Activated naive CD8-positive, alpha-beta T cell treated with anti-CD3 and anti-CD28 coated beads for 36 hours (primary cell): Measurements from ENCODE around the gene TRIM9. TPM values are rescaled to one million over a fixed set of nuclear protein-coding genes. Genes with fewer than 3 reads are reported as not detected.

Experiments used
- DNase-seq: peaks from one replicate; pipeline ENCODE4 v3.0.0; 2021
- H3K27ac Mint-ChIP-seq: one replicate; pipeline ENCODE4 v1.8.0; 2022; ENCODE audit warnings: mild to moderate bottlenecking, moderate library complexity, mixed read lengths
- H3K27me3 Mint-ChIP-seq: one replicate; pipeline ENCODE4 v1.8.0; 2022; ENCODE audit warnings: mild to moderate bottlenecking, mixed read lengths
- H3K36me3 Mint-ChIP-seq: one replicate; pipeline ENCODE4 v1.8.0; 2021; ENCODE audit warnings: mild to moderate bottlenecking, mixed read lengths
- H3K4me1 Mint-ChIP-seq: one replicate; pipeline ENCODE4 v1.8.0; 2021; ENCODE audit warnings: mixed read lengths
- H3K4me3 Mint-ChIP-seq: one replicate; pipeline ENCODE4 v1.8.0; 2022; ENCODE audit warnings: mild to moderate bottlenecking, moderate library complexity, mixed read lengths
- H3K9me3 Mint-ChIP-seq: one replicate; pipeline ENCODE4 v1.8.0; 2022; ENCODE audit warnings: mixed read lengths
- total RNA-seq, 2 experiments: library from RNA; stranded (reverse); gene quantifications; one replicate each; pipeline ENCODE4 v1.2.3, GENCODE V29; 2021

The TRIM9 gene
- total RNA-seq, 2 experiments from 2014 or later, result 6.1 to 6.2 TPM

DNA sequence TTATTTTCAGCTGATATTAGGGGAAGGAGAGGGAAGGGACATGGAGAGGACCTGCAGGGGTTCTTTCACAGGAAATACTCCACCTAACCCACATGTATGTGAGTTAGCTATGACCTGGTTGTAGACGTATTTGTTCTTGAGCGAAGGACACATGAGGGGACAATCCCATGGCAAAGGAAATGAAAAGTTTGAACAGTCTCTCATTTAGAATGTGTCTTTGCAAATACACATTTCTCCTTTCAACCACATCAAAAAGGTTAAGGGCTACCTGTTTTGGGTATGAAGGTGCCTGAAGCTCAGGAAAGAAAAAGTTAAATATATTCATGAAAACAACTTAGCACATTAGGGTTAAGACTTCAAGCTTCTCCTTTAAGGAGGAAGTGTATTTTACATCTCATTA, 158.0 kb downstream of the TRIM9 start:
- H3K9me3 Mint-ChIP-seq, result no peaks in the 10 kb centered on the region
- no peak for DNase-seq
- H3K4me3 Mint-ChIP-seq, result no peak overlapping the region
- H3K27me3 Mint-ChIP-seq, result peaks cover 41% of the 10 kb centered on the region
- H3K27ac Mint-ChIP-seq, result no peak overlapping the region
- H3K4me1 Mint-ChIP-seq, result peaks cover 5% of the 10 kb centered on the region
- H3K36me3 Mint-ChIP-seq, result no peaks in the 10 kb centered on the region

DNA sequence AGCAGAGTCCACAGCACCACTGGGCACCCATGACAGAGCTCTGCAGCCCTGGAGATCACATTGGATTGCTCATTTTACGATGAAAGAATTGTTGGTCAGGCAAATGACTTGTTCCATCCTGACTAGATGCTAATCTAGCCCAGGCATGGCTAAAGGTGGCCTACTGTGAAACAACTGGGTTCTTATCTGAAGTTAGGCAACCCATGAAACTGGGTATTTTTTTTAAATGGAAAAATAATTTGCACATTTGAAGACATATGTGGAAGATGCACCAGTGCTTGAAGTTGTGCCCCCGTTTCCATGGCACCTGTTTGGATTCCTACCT, 158.9 kb downstream of the TRIM9 start:
- Mint-ChIP-seq H3K36me3 (no peaks in the 10 kb centered on the region), H3K9me3 (no peaks in the 10 kb centered on the region), H3K4me3 (no peak overlapping the region), H3K27me3 (peaks cover 37% of the 10 kb centered on the region), H3K4me1 (peaks cover 5% of the 10 kb centered on the region), H3K27ac (no peak overlapping the region)
- no peak for DNase-seq

DNA sequence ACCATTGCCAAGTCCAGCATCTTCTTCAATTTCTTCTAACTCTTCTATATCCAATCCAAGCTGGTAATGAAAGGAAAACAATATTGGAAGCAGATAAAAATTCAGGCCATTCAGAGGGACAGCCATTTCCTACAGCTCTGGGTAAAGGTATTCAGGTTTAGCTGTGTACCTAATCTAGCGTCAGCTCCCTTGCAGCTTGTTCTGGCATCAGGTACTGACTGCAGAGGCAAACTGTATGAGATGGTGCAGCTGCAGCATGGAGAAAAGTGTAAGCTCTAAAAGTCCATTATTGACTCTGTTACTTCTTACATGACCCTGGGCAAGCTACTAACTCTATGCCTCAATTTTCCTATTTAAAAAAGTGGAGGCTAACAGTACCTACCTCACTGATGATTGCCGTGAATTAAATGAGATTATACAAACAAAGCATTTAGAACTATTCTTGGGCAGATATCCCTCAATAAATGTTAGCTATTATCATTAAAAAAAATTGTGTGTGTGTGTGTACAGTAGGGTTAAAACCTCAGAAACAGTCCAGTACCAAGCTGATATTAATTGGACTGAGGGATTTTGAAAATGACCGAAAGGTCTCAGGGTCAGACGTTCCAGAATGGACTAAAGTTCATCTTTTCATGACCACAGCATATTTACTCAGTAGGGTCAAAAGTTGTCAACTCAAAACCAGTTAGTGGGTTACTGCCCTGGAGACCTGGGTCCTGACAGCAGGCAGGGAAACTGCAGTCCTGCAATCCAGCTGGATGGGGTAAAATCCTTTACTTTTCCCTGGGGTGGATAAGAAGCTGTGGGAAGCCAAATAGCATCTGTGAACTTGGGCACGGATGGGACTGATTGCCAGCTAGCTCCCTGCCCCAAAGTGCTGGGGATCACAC, 159.5 kb downstream of the TRIM9 start:
- DNase-seq, result no peak
- H3K9me3 Mint-ChIP-seq, result no peaks in the 10 kb centered on the region
- no peaks in the 10 kb centered on the region for H3K36me3 Mint-ChIP-seq
- H3K27me3 Mint-ChIP-seq, result peaks cover 33% of the 10 kb centered on the region
- no peak overlapping the region for H3K4me3 Mint-ChIP-seq
- peaks cover 5% of the 10 kb centered on the region for H3K4me1 Mint-ChIP-seq
- H3K27ac Mint-ChIP-seq, result no peak overlapping the region

DNA sequence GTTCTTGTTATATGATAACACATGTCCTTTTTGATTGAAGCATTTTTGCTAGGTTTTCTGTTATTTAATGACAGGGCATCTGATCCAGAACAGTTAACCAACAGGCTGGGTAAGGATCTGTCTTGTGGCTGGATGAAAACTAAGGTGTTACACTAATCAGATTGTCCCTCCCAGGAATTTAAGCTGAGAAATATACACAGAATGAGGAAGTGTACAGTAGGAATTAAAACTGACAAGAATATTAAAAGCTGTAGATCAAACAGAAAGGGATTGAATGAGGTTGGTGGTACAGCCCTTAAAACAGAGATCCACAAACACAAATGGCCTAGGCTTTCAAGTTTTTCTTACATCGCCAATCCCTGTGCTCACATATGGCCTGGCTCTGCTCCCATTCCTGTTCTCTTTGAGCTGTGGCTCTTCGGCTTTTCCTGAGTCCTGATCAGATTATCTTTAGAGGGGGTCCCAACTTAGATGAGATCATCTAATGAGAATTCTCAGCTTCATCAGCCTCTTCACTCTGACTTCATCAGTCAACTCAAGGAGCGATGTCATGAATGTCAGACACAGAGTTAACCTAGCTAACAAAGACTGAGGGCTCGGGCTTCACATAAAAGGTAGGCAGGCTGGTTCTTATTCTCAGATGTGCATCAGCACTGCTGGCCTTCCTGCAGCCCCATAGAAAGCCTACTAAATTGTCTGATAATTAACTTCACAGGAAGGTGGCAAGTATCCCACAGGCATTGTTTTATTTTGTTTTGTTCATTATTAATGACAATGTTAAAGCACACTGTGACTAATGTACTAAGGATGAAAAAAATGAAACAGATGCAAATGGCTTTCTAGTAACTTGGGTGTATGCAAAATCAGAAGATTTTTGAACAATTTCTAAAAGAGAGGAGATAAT, 162.1 kb downstream of the TRIM9 start:
- H3K4me1 Mint-ChIP-seq, result peaks cover 5% of the 10 kb centered on the region
- H3K4me3 Mint-ChIP-seq, result no peak overlapping the region
- H3K9me3 Mint-ChIP-seq, result no peaks in the 10 kb centered on the region
- peaks cover 23% of the 10 kb centered on the region for H3K27me3 Mint-ChIP-seq
- H3K27ac Mint-ChIP-seq, result no peak overlapping the region
- no peaks in the 10 kb centered on the region for H3K36me3 Mint-ChIP-seq
- DNase-seq, result no peak

DNA sequence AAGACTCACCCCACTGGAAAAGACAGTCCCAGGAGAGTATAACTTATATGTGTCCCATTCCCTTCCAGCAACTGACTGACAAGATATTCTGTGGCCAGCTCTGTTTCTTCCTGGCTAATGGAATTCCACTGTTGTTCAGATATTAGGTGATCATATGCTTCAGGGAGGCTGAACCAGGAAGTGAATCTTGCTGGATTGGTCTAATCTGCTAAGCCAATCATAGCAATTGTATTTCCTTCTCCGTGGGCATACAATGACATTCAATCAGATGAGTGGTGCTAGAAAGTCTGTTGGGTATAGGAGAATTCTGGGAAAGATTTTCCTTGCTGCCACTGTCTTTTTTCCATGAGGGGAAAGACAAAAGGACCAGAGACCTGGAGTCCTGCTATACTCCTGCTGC, 162.7 kb downstream of the TRIM9 start:
- no peak for DNase-seq
- Mint-ChIP-seq H3K27ac (no peak overlapping the region), H3K4me1 (peaks cover 5% of the 10 kb centered on the region), H3K36me3 (no peaks in the 10 kb centered on the region), H3K27me3 (peaks cover 19% of the 10 kb centered on the region), H3K9me3 (no peaks in the 10 kb centered on the region), H3K4me3 (no peak overlapping the region)

DNA sequence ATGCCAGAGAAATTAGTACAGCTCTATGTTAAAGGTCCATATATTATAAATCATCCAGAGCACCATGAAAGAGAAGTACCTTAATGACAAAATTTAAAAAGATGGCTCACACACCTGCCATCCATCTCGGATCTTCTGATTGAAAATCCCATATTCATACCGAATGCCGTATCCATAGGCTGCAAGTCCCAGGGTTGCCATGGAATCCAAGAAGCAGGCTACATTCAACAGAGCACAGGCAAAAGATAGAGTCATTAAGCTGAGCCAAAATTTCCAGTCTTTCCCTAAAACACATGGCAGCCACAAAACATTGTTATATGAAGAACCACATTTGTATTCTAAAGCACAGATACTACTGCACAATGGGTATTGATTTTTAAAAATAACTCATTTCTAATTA, 163.3 kb downstream of the TRIM9 start:
- DNase-seq, result no peak
- Mint-ChIP-seq H3K36me3 (no peaks in the 10 kb centered on the region), H3K4me1 (no peaks in the 10 kb centered on the region), H3K4me3 (no peak overlapping the region), H3K27ac (no peak overlapping the region), H3K27me3 (peaks cover 19% of the 10 kb centered on the region), H3K9me3 (no peaks in the 10 kb centered on the region)

DNA sequence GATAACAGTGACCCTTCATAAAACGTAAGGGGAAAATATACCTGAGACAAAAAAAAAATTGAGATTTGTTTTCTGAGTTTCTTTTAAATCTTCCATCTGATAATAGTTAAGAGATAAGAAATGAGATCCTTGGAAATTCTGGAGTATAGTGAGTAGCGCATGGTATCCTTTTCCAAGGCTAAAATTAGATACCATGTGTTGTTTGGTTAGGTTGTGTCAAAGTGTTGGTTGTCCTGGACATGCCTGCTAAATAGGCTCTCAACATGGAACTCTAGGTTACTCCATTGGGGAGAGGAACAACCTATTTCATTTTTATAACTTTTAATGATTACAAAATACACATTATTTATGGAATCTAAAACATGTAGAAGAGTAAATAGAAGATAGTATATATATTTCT, 165.4 kb downstream of the TRIM9 start:
- Mint-ChIP-seq H3K27ac (no peak overlapping the region), H3K4me3 (no peak overlapping the region), H3K27me3 (peaks cover 16% of the 10 kb centered on the region), H3K36me3 (no peaks in the 10 kb centered on the region), H3K9me3 (no peaks in the 10 kb centered on the region), H3K4me1 (no peaks in the 10 kb centered on the region)
- DNase-seq, result no peak

DNA sequence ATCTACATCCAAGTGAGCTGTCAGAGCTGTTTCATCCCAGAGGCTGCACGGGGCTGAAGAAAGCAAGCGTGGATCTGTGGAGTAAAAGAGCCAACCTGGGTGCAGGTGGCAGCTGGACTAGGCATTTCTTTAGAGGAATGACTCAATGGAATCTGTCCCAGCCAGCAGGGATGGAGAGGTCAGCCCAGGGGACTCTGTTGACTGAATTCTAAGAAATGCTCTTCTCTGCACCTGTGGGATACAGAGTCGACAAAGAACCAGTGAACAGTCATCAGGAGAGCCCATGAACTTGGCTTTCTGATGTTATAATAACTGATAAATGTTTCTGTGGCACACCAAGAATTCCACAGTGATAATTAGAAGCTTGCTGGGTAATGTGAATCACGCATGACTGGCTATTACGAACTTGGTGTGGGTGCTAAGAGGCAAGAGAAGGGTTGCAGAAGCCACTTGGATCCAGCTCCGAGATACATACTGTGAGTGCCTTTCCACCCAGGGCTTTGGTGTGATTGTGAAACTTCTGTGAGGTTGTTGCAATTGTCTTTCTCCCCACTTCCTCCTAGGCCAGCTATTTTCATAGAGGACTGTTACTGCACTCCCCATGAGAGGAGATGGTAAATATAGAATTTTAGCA, 166.8 kb downstream of the TRIM9 start:
- H3K27ac Mint-ChIP-seq, result no peak overlapping the region
- H3K36me3 Mint-ChIP-seq, result no peaks in the 10 kb centered on the region
- H3K9me3 Mint-ChIP-seq, result no peaks in the 10 kb centered on the region
- no peak overlapping the region for H3K4me3 Mint-ChIP-seq
- no peak for DNase-seq
- peaks cover 11% of the 10 kb centered on the region for H3K27me3 Mint-ChIP-seq
- H3K4me1 Mint-ChIP-seq, result no peaks in the 10 kb centered on the region

DNA sequence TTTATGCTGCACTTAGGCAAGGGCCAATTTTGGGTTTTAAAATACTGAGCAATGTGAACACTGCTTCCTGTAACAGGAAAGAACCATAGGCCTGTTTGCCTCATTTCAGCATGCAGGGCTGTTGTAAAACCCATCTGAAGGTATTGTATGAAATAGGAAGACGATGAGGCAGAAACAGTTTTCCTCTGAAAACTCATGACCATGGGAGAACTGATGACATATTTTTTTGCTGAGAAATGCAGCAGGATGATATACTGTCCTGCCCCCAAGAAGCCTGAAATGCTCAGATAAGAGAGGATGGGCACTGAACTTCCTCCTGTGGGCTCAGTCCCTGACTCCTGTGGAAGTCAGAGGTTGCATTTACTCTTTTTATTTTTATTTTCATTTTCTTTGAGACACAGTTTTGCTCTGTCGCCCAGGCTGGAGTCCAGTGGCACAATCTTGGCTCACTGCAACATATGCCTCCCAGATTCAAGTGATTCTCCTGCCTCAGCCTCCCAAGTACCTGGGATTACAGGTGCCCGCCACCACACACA, 168.0 kb downstream of the TRIM9 start:
- Mint-ChIP-seq H3K36me3 (no peaks in the 10 kb centered on the region), H3K4me3 (no peak overlapping the region), H3K27me3 (peaks cover 5% of the 10 kb centered on the region), H3K27ac (no peak overlapping the region), H3K9me3 (no peaks in the 10 kb centered on the region), H3K4me1 (no peaks in the 10 kb centered on the region)
- DNase-seq, result no peak

Other genes starting within 250 kb of the TRIM9 start
- not detected for gene ABHD12B, start 223.1 kb downstream of the TRIM9 start, total RNA-seq
- 1 to 10 TPM; 2.3 to 2.5 TPM for gene PYGL, start 150.6 kb downstream of the TRIM9 start, total RNA-seq
- gene TMX1, start 145.1 kb upstream of the TRIM9 start, total RNA-seq, result 10 to 100 TPM; 62.3 to 65.4 TPM